GM15510 (cell line): ENCODE data around the gene SLC2A9.

ENCODE experiments used
- POLR2A ChIP-seq: IDR thresholded peaks from 3 replicates; pipeline ENCODE4 v1.6.1; 2011; ENCODE audit warnings: borderline replicate concordance; ENCODE audit not compliant: insufficient read length; ENCODE audit errors: extremely low read depth

The SLC2A9 gene

GRCh38 chr4:9875516-9875915, 145.8 kb downstream of the SLC2A9 start:
- no peak for TF ChIP-seq POLR2A

- no peak for TF ChIP-seq POLR2A
These were observed 146.9 kb downstream of the SLC2A9 start for GRCh38 chr4:9874385-9874784.

- no peak for TF ChIP-seq POLR2A
These were observed 151.0 kb downstream of the SLC2A9 start for GRCh38 chr4:9870165-9870790.

GRCh38 chr4:9867751-9868425, 153.4 kb downstream of the SLC2A9 start:
- TF ChIP-seq POLR2A, result no peak

DNA sequence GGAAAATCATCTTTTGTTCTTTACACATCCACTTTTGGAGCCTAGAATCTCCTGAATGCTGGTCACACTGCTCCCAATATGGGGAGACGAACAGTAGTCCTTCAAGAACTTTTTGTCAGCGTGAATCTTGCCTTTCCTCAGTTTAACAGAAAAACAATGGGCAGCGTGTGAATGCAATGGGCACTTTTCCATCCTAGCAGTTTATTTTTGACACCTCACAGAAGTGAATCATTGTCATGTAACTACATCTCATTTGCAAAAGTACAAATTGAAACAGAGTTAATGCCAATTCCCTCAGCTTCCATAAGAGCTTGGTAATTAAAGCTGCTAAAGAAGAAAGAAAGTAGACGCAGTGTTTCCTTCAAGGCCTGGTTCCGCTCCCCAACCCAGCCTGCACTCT, 154.4 kb downstream of the SLC2A9 start:
- TF ChIP-seq POLR2A, result no peak

DNA sequence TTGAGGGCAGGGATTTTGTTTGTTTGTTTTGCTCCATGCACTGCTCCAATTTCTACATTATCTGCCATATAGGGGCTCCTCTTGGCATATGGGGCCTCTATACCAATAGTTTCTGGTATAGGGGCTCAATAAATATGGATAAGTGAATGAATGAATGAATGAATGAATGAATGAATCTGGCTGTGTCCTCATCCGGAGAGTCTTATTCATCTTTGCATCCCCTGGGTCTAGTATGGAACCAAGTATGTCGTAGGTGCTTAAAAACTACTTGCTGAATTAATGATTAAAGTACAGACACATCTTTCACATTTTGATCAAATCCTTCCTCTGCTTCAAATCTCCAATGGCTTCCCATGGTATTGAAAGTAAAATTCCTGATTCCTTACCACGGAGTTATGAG, 159.7 kb downstream of the SLC2A9 start:
- no peak for TF ChIP-seq POLR2A

- TF ChIP-seq POLR2A, result no peak
These were observed 161.5 kb downstream of the SLC2A9 start for GRCh38 chr4:9859810-9860209.

DNA sequence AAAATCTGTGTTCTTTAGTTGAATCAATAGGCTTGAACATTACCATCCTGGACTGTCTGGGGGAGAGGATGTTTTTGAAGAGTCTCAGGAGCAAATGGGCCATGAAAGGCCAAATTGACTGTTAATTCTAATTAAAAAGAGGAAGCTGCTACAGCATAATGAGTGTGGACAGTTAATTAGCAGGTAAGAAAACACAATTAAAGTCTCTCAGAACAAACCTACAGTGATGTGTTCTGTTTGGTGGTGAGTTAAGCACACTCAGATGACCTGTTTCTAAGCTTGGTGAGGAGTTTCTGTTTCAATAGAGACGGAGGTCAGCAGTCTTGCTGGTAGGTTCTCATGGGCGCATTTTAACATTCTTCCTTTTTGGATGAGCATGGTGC, 171.8 kb downstream of the SLC2A9 start:
- no peak for TF ChIP-seq POLR2A

- TF ChIP-seq POLR2A, result no peak
These were observed 173.1 kb downstream of the SLC2A9 start for GRCh38 chr4:9847968-9848748.

DNA sequence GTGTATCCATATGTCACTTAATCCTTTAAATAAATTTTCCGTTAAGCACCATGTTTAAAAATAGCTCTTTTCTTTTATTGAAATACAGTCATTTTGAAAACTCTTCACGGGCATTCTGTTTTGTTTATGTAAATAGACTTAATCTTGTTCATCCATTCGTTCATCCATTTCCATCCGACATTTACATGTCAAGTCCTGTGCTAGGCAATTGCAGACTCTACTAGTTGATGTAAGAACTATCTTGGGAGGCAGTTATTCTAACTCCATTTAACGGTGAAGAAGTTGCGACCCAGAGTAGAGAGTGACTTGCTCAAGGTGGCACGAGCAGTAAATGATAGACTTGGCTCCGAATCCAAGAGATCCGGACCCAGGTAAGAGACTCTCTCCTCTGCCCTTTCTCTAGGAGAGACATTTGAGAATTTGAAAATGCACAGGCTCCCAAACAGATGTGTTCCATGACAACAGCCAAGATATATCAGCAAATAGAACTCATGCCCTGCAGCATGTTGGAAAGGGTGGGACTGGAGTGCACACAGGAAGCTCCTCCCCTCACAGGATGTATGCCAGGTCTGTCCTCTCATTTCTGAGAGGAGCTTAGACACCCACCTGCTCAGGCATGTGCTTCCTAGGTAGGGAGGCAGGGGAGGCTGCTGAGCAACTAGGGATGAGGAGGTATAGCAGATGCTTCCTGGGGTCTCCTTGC, 175.4 kb downstream of the SLC2A9 start:
- no peak for TF ChIP-seq POLR2A

GRCh38 chr4:9841072-9841471, 180.2 kb downstream of the SLC2A9 start:
- no peak for TF ChIP-seq POLR2A

- TF ChIP-seq POLR2A, result no peak
These were observed 185.9 kb downstream of the SLC2A9 start for GRCh38 chr4:9835430-9835829.

DNA sequence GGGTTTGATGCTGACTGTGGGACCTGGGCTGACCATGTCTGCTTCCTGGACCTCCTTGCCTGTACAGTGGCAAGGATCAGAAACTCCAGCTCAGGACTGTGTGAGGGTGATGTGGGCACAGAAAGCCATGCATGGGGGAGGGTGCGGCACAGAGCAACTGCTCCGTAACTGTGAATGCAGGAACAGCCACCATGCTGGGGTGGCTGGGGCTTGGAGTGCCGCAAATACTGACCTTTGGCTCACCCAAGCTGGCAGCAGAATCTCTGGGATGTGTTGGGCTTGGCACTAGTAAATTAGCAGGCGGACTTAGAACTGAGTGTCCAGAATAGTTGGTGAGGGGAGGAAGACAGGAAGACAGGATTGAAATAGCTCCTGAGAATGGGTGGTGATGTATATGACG, 187.9 kb downstream of the SLC2A9 start:
- TF ChIP-seq POLR2A, result no peak

- TF ChIP-seq POLR2A, result no peak
These were observed 188.7 kb downstream of the SLC2A9 start for GRCh38 chr4:9832640-9833039.

GRCh38 chr4:9826551-9826950, 194.7 kb downstream of the SLC2A9 start:
- no peak for TF ChIP-seq POLR2A
